WTC11 (cell line): ENCODE results near the gene CARMIL3. TPM values are rescaled to one million over a fixed set of nuclear protein-coding genes. Genes with fewer than 3 reads are reported as not detected.
A peak's percentile ranks its signal among the peaks of the same experiment; 100 is the strongest.

Source experiments
- ATAC-seq: fragments of 200-7000 bp; cut with Tn5 transposase; 2 replicates; pipeline ENCODE4 v1.10.0; 2021; ENCODE audit warnings: mild to moderate bottlenecking, moderate library complexity
- CTCF ChIA-PET: fragments of 300-600 bp; sonication (Branson Sonifier 250); formaldehyde crosslinking; loops from one replicate; lab custom pipeline; 2021; ENCODE audit warnings: antibody characterized with exemption; lab: Charles Lee
- POLR2A ChIA-PET: fragments of 350-600 bp; sonication (Branson Sonifier 250); formaldehyde crosslinking; loops from one replicate; lab custom pipeline; 2021; ENCODE audit warnings: antibody characterized with exemption; lab: Charles Lee
- DNase-seq: peaks from one replicate; pipeline ENCODE4 v3.0.0; 2021; ENCODE audit warnings: low spot score
- H3K27ac Mint-ChIP-seq: 2 replicates; pipeline ENCODE4 v1.8.0; 2021; ENCODE audit warnings: mixed read lengths
- H3K27me3 Mint-ChIP-seq: 2 replicates; pipeline ENCODE4 v1.8.0; 2021; ENCODE audit warnings: low read depth, mild to moderate bottlenecking, moderate library complexity, mixed read lengths
- H3K36me3 Mint-ChIP-seq: 2 replicates; pipeline ENCODE4 v1.8.0; 2021; ENCODE audit warnings: mixed read lengths
- H3K4me1 Mint-ChIP-seq: 2 replicates; pipeline ENCODE4 v1.8.0; 2022; ENCODE audit warnings: mixed read lengths
- H3K4me3 Mint-ChIP-seq: 2 replicates; pipeline ENCODE4 v1.8.0; 2021; ENCODE audit warnings: mild to moderate bottlenecking, moderate library complexity, mixed read lengths
- H3K9me3 Mint-ChIP-seq: 2 replicates; pipeline ENCODE4 v1.8.0; 2021; ENCODE audit warnings: mixed read lengths
- EMX1 ChIP-seq: fragments of 250-450 bp; sonication (Bioruptor Pico); IDR thresholded peaks from 2 replicates; pipeline ENCODE4 v1.8.0; 2021; ENCODE audit warnings: mild to moderate bottlenecking
- ERG ChIP-seq: fragments of 250-450 bp; sonication (Bioruptor Pico); IDR thresholded peaks from 2 replicates; pipeline ENCODE4 v1.8.0; 2021; ENCODE audit warnings: mild to moderate bottlenecking
- FOXJ3 ChIP-seq: sonication (generic); formaldehyde crosslinking; IDR thresholded peaks from 2 replicates; pipeline ENCODE4 v1.9.0; 2021; ENCODE audit warnings: missing genetic modification reagents, mild to moderate bottlenecking, borderline replicate concordance
- GABPB1 ChIP-seq: sonication (generic); formaldehyde crosslinking; IDR thresholded peaks from 2 replicates; pipeline ENCODE4 v1.8.1; 2023; ENCODE audit warnings: mild to moderate bottlenecking, missing genetic modification reagents
- GRHL2 ChIP-seq: fragments of 250-450 bp; sonication (Bioruptor Pico); IDR thresholded peaks from 2 replicates; pipeline ENCODE4 v1.8.0; 2022; ENCODE audit warnings: mild to moderate bottlenecking, moderate library complexity; ENCODE audit not compliant: insufficient replicate concordance, severe bottlenecking
- HMGA2 ChIP-seq: fragments of 250-450 bp; sonication (Bioruptor Pico); IDR thresholded peaks from 2 replicates; pipeline ENCODE4 v1.4.0; 2021; ENCODE audit warnings: mild to moderate bottlenecking, moderate library complexity
- JAZF1 ChIP-seq: fragments of 250-450 bp; sonication (Bioruptor Pico); IDR thresholded peaks from 2 replicates; pipeline ENCODE4 v1.9.0; 2021; ENCODE audit warnings: moderate library complexity, mild to moderate bottlenecking, inconsistent platforms
- KAT7 ChIP-seq: sonication (generic); formaldehyde crosslinking; IDR thresholded peaks from 2 replicates; pipeline ENCODE4 v1.8.1; 2023; ENCODE audit warnings: missing genetic modification reagents, mild to moderate bottlenecking, borderline replicate concordance
- MYBL2 ChIP-seq: sonication (generic); formaldehyde crosslinking; IDR thresholded peaks from 2 replicates; pipeline ENCODE4 v1.8.1; 2023; ENCODE audit warnings: mild to moderate bottlenecking, moderate library complexity, missing genetic modification reagents
- NFE2L1 ChIP-seq: sonication (generic); formaldehyde crosslinking; IDR thresholded peaks from 2 replicates; pipeline ENCODE4 v1.8.1; 2023; ENCODE audit warnings: missing genetic modification reagents
- NR2C2 ChIP-seq: sonication (generic); formaldehyde crosslinking; IDR thresholded peaks from 2 replicates; pipeline ENCODE4 v1.8.0; 2022; ENCODE audit warnings: mild to moderate bottlenecking, missing genetic modification reagents
- USF1 ChIP-seq: sonication (generic); formaldehyde crosslinking; IDR thresholded peaks from 2 replicates; pipeline ENCODE4 v1.8.0; 2022; ENCODE audit warnings: mild to moderate bottlenecking, missing genetic modification reagents
- ZBTB21 ChIP-seq: sonication (generic); formaldehyde crosslinking; IDR thresholded peaks from 2 replicates; pipeline ENCODE4 v1.8.1; 2023; ENCODE audit warnings: mild to moderate bottlenecking, missing genetic modification reagents, borderline replicate concordance
- ZBTB43 ChIP-seq: sonication (generic); formaldehyde crosslinking; IDR thresholded peaks from 2 replicates; pipeline ENCODE4 v1.8.1; 2023; ENCODE audit warnings: mild to moderate bottlenecking, missing genetic modification reagents
- ZNF281 ChIP-seq: sonication (generic); formaldehyde crosslinking; IDR thresholded peaks from 2 replicates; pipeline ENCODE4 v1.8.0; 2023; ENCODE audit warnings: mild to moderate bottlenecking, missing genetic modification reagents
- total RNA-seq: library from RNA; stranded (reverse); gene quantifications from 3 replicates; pipeline ENCODE4 v1.2.3, GENCODE V29; 2021
- TF ChIP-seq, protein P1 (sequence below): sonication (generic); formaldehyde crosslinking; IDR thresholded peaks from 2 replicates; pipeline ENCODE4 v1.8.0; 2022; ENCODE audit warnings: mild to moderate bottlenecking, missing genetic modification reagents
- TF ChIP-seq, protein P2 (sequence below): sonication (generic); formaldehyde crosslinking; IDR thresholded peaks from 2 replicates; pipeline ENCODE4 v1.8.1; 2022; ENCODE audit warnings: mild to moderate bottlenecking, missing genetic modification reagents, moderate library complexity, borderline replicate concordance
- TF ChIP-seq, protein P3 (sequence below): sonication (generic); formaldehyde crosslinking; conservative IDR thresholded peaks from 2 replicates; pipeline ENCODE4 v1.8.1; 2022; ENCODE audit warnings: mild to moderate bottlenecking, missing genetic modification reagents
- TF ChIP-seq, protein P4 (sequence below): sonication (generic); formaldehyde crosslinking; IDR thresholded peaks from 2 replicates; pipeline ENCODE4 v1.8.0; 2022; ENCODE audit warnings: mild to moderate bottlenecking, missing genetic modification reagents

CARMIL3 gene
- total RNA-seq, 1 experiment from 2014 or later = 13.0 TPM

DNA sequence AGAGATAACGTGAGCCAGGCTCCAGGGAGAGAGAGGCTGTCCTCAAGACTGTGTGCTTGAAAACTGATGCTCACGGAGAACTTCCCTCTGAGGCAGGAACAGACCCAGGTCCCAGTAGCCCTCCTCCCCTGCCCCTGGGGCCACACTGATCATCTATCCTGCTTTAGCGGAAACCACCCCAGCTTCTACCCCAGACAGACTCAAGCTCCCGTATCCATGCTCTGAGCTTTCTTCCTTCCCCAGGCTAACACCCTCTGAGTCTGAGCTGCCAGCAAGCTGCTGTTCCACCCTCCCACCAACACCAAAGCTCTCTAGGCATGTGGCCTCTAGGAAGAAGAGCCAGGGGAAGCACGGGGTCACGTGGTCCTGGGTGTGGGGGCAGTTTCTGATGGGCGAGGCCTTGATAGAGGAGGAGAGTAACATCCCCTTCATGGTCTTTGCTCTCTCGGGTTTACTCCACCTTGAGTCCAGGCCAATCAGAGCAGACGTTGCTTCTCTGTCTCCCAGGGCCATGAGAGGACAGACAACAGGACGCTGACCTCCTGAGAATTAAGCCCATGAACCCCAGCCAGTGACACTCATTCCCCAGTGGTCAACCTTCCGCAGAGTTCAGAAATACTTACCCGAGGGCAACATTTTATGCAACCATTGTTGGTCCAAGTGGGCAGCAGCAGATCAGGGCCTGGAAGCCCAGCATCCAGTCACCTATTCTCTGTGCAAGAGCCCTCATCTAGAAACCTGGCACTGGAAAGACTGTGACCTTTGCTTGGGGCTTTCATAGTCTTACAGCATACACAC is 43.7 kb downstream of the CARMIL3 start (continued):
- TF ChIP-seq, protein P1, sequence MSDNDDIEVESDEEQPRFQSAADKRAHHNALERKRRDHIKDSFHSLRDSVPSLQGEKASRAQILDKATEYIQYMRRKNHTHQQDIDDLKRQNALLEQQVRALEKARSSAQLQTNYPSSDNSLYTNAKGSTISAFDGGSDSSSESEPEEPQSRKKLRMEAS (CRISPR knock-in tag) = peak; percentile 92
- TF ChIP-seq, protein P2, sequence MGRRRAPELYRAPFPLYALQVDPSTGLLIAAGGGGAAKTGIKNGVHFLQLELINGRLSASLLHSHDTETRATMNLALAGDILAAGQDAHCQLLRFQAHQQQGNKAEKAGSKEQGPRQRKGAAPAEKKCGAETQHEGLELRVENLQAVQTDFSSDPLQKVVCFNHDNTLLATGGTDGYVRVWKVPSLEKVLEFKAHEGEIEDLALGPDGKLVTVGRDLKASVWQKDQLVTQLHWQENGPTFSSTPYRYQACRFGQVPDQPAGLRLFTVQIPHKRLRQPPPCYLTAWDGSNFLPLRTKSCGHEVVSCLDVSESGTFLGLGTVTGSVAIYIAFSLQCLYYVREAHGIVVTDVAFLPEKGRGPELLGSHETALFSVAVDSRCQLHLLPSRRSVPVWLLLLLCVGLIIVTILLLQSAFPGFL (CRISPR knock-in tag) = peak; percentile 93; the same call in 1 of the 2 replicates
- no peak for TF ChIP-seq HMGA2 (CRISPR knock-in tag)
- TF ChIP-seq, protein P3, sequence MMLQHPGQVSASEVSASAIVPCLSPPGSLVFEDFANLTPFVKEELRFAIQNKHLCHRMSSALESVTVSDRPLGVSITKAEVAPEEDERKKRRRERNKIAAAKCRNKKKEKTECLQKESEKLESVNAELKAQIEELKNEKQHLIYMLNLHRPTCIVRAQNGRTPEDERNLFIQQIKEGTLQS (CRISPR knock-in tag) = no peak
- peak; percentile 94 for TF ChIP-seq USF1 (CRISPR knock-in tag)
- TF ChIP-seq NR2C2 (CRISPR knock-in tag) = no peak
- 0 out of 2 replicates have a peak, but pooled peaks have one; percentile 46 for TF ChIP-seq ZBTB21 (CRISPR knock-in tag)

GRCh38 chr14:24096545-24097181 is 44.9 kb downstream of the CARMIL3 start:
- Mint-ChIP-seq H3K4me1 (peaks cover 21% of the 10 kb centered on the region), H3K27me3 (peaks cover 10% of the 10 kb centered on the region), H3K36me3 (peaks cover 25% of the 10 kb centered on the region), H3K9me3 (no peaks in the 10 kb centered on the region), H3K4me3 (no peak overlapping the region), H3K27ac (peak overlapping the region; percentile 42; the same call in 1 of the 2 replicates)
- DNase-seq = no peak
- TF ChIP-seq ERG (CRISPR knock-in tag) = no peak
- no peak for TF ChIP-seq JAZF1 (CRISPR knock-in tag)
- no peak for TF ChIP-seq EMX1 (CRISPR knock-in tag)
- no peak for TF ChIP-seq FOXJ3 (CRISPR knock-in tag)
- TF ChIP-seq GRHL2 (CRISPR knock-in tag) = no peak
- TF ChIP-seq NFE2L1 (CRISPR knock-in tag) = no peak
- ChIA-PET POLR2A (interaction anchor here (2.1 kb wide), 1 partner anchor 64 kb away, joined by 5 read pairs; the partner anchor contains the start of gene IRF9), CTCF (interaction anchor here (3.5 to 11.7 kb wide), 3 partner anchors 12 to 39 kb away, joined by 29 to 320 read pairs (median 170); partner anchors contain the start of genes DCAF11 and NRL)
- ATAC-seq = no peak

GRCh38 chr14:24098229-24098926 is 46.6 kb downstream of the CARMIL3 start:
- Mint-ChIP-seq H3K9me3 (peaks cover 5% of the 10 kb centered on the region; the same call in 1 of the 2 replicates), H3K4me3 (no peak overlapping the region), H3K27ac (no peak overlapping the region), H3K4me1 (peaks cover 16% of the 10 kb centered on the region), H3K36me3 (peaks cover 38% of the 10 kb centered on the region), H3K27me3 (peaks cover 3% of the 10 kb centered on the region; the same call in 1 of the 2 replicates)
- POLR2A ChIA-PET = no interaction called here
- ATAC-seq (no peak), DNase-seq (no peak)
- CTCF ChIA-PET = interaction anchor here (11.1 to 11.7 kb wide), 2 partner anchors 11 to 41 kb away, joined by 170 to 320 read pairs; no protein-coding TSS in a partner anchor
- TF ChIP-seq KAT7 (CRISPR knock-in tag) (no peak), ZBTB43 (no peak), ZNF281 (no peak), GABPB1 (CRISPR knock-in tag) (no peak; the same call in 1 of the 2 replicates), MYBL2 (no peak)
- TF ChIP-seq, protein P4, sequence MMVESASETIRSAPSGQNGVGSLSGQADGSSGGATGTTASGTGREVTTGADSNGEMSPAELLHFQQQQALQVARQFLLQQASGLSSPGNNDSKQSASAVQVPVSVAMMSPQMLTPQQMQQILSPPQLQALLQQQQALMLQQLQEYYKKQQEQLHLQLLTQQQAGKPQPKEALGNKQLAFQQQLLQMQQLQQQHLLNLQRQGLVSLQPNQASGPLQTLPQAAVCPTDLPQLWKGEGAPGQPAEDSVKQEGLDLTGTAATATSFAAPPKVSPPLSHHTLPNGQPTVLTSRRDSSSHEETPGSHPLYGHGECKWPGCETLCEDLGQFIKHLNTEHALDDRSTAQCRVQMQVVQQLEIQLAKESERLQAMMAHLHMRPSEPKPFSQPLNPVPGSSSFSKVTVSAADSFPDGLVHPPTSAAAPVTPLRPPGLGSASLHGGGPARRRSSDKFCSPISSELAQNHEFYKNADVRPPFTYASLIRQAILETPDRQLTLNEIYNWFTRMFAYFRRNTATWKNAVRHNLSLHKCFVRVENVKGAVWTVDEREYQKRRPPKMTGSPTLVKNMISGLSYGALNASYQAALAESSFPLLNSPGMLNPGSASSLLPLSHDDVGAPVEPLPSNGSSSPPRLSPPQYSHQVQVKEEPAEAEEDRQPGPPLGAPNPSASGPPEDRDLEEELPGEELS (CRISPR knock-in tag) = no peak
